Tibial nerve (tissue), 4 donors: ENCODE data around the gene FNDC4. TPM values are rescaled to one million over a fixed set of nuclear protein-coding genes. Genes with fewer than 3 reads are reported as not detected.
A peak's percentile ranks its signal among the peaks of the same experiment; 100 is the strongest.

ENCODE experiments used
- DNase-seq, 2 donors: peaks; one replicate each; pipeline ENCODE4 v3.0.0-alpha.2; 2019; ENCODE audit warnings: low spot score in 2 of 2
- H3K27ac ChIP-seq, 4 donors: fragments of 200-600 bp; sonication (generic) in 3 of 4; one replicate each; pipeline ENCODE4 v1.5.1; 2017 to 2019; ENCODE audit warnings: mild to moderate bottlenecking in 1 of 4
- H3K27me3 ChIP-seq, 2 donors: fragments of 200-600 bp; sonication (generic) in 1 of 2; one replicate each; pipeline versions ENCODE4 v1.5.1 to v1.6.0; 2017 to 2019
- H3K36me3 ChIP-seq, 3 donors: fragments of 200-600 bp; sonication (generic); one replicate each; pipeline ENCODE4 v1.5.1; 2018 to 2019
- H3K4me1 ChIP-seq, 4 donors: fragments of 200-600 bp; sonication (generic) in 3 of 4; one replicate each; pipeline ENCODE4 v1.5.1; 2017 to 2019
- H3K4me3 ChIP-seq, 4 donors: fragments of 200-600 bp; sonication (generic) in 3 of 4; one replicate each; pipeline ENCODE4 v1.5.1; 2017 to 2019; ENCODE audit warnings: mild to moderate bottlenecking in 1 of 4, moderate library complexity in 1 of 4
- H3K9me3 ChIP-seq, 4 donors: fragments of 200-600 bp; sonication (generic) in 3 of 4; one replicate each; pipeline ENCODE4 v1.5.1; 2017 to 2019
- CTCF ChIP-seq, 5 experiments: fragments of 200-600 bp in 3 of 5; fragments of 450-650 bp in 2 of 5; sonication (generic) in 3 of 5; IDR thresholded peaks; one replicate each; pipeline ENCODE4 v1.5.1; 2016 to 2019; ENCODE audit warnings: antibody characterized with exemption in 5 of 5, mild to moderate bottlenecking in 3 of 5, moderate library complexity in 2 of 5
- EP300 ChIP-seq, 2 donors: sonication (generic); formaldehyde crosslinking; IDR thresholded peaks; one replicate each; pipeline ENCODE4 v1.6.1; 2017; ENCODE audit warnings: antibody characterized with exemption in 2 of 2, mild to moderate bottlenecking in 1 of 2
- POLR2A ChIP-seq, 2 donors: fragments of 450-650 bp; IDR thresholded peaks; one replicate each; pipeline ENCODE4 v1.6.1; 2017; ENCODE audit warnings: antibody characterized with exemption in 2 of 2, mild to moderate bottlenecking in 2 of 2, moderate library complexity in 2 of 2
- WGBS, 2 donors: methylation state at CpG; one replicate each; pipeline ENCODE4 v1.1.5; 2018; 5-methylcytosine and 5-hydroxymethylcytosine counted together
- total RNA-seq, 4 donors: library from RNA; depleted of rRNA; stranded (reverse); fragments of >200 nt; gene quantifications; one replicate each; pipeline ENCODE4 v1.1.0, GENCODE V29; 2016

FNDC4 gene
- total RNA-seq, 4 donors from 2014 or later = 7.0 to 30.3 (median 9.3) TPM

- TF ChIP-seq POLR2A (IDR thresholded peaks at IDR 0.05) (no peak), EP300 (IDR thresholded peaks at IDR 0.05) (peak in 1 of 2 donors; percentile 48), CTCF (IDR thresholded peaks at IDR 0.05) (no peak)
- Histone ChIP-seq H3K4me1 (peaks cover 0 to 22% (median 3%) of the 10 kb centered on the region in 4 donors), H3K36me3 (peaks cover 0 to 6% (median 0%) of the 10 kb centered on the region in 3 donors), H3K9me3 (no peaks in the 10 kb centered on the region), H3K4me3 (peak overlapping the region; percentile 45 to 73 (median 48)), H3K27ac (peak overlapping the region in 3 of 4 donors; percentile 3 to 72 (median 46)), H3K27me3 (peaks cover 0 to 14% of the 10 kb centered on the region in 2 donors)
- WGBS, 2 donors = 14 to 25% methylated on average over 21 to 27 of the region's 35 CpGs
- peak in 1 of 2 donors; percentile 23 for DNase-seq
Observed at GRCh38 chr2:27494284-27494943, 586 bp downstream of the FNDC4 start.

- WGBS, 2 donors = 88 to 90% methylated on average over 8 to 13 of the region's 13 CpGs
- TF ChIP-seq POLR2A (IDR thresholded peaks at IDR 0.05) = no peak
- TF ChIP-seq EP300 (IDR thresholded peaks at IDR 0.05) = no peak
- no peak for TF ChIP-seq CTCF (IDR thresholded peaks at IDR 0.05)
- H3K4me3 ChIP-seq = no peak overlapping the region
- peaks cover 0 to 9% of the 10 kb centered on the region in 2 donors for H3K27me3 ChIP-seq
- peaks cover 0 to 6% (median 0%) of the 10 kb centered on the region in 3 donors for H3K36me3 ChIP-seq
- peaks cover 0 to 26% (median 8%) of the 10 kb centered on the region in 4 donors for H3K4me1 ChIP-seq
- H3K9me3 ChIP-seq = no peaks in the 10 kb centered on the region
- peak overlapping the region in 1 of 4 donors; percentile 72 for H3K27ac ChIP-seq
- no peak for DNase-seq
Observed at GRCh38 chr2:27493948-27494283, 1.1 kb downstream of the FNDC4 start.

- Histone ChIP-seq H3K4me3 (no peak overlapping the region), H3K4me1 (peaks cover 0 to 38% (median 14%) of the 10 kb centered on the region in 4 donors), H3K9me3 (no peaks in the 10 kb centered on the region), H3K36me3 (peaks cover 0 to 6% (median 0%) of the 10 kb centered on the region in 3 donors), H3K27ac (no peak overlapping the region), H3K27me3 (peaks cover 0 to 6% of the 10 kb centered on the region in 2 donors)
- TF ChIP-seq POLR2A (IDR thresholded peaks at IDR 0.05) (no peak), CTCF (IDR thresholded peaks at IDR 0.05) (no peak), EP300 (IDR thresholded peaks at IDR 0.05) (no peak)
- no peak for DNase-seq
- 84 to 86% methylated on average over 4 of the region's 4 CpGs for WGBS, 2 donors
Observed at GRCh38 chr2:27492557-27492956, 2.4 kb downstream of the FNDC4 start.

GRCh38 chr2:27489498-27490397 lies 5.3 kb downstream of the FNDC4 start, which contains the start of gene IFT172:
Gene IFT172 (minus strand): TSS chr2:27489743. CDS start chr2:27489653, 90 bp downstream.
- peak in 1 of 2 donors; percentile 72 for TF ChIP-seq POLR2A (IDR thresholded peaks at IDR 0.05)
- no peak for TF ChIP-seq CTCF (IDR thresholded peaks at IDR 0.05)
- peak; percentile 75 to 89 for TF ChIP-seq EP300 (IDR thresholded peaks at IDR 0.05)
- Histone ChIP-seq H3K27ac (peak within 1 kb of the TSS; percentile 57 to 85 (median 74)), H3K9me3 (no peaks in the 10 kb centered on the region), H3K4me3 (peak within 1 kb of the TSS; percentile 53 to 81 (median 62)), H3K4me1 (peaks cover 0 to 32% (median 11%) of the 10 kb centered on the region in 4 donors), H3K27me3 (no peaks in the 10 kb centered on the region), H3K36me3 (peaks cover 0 to 17% (median 0%) of the 10 kb centered on the region in 3 donors)
- DNase-seq = peak; percentile 98 to 99
- WGBS, 2 donors = 6 to 8% methylated on average over 42 to 43 of the region's 43 CpGs
